H9 (cell line): ENCODE data around the gene P2RX7. TPM values are rescaled to one million over a fixed set of nuclear protein-coding genes. Genes with fewer than 3 reads are reported as not detected.

Experiments
- DNase-seq: peaks from one replicate; pipeline ENCODE4 v3.0.0-alpha.2; 2017
- H2AFZ ChIP-seq: one replicate; pipeline ENCODE4 v1.6.1; 2013; ENCODE audit warnings: mild to moderate bottlenecking, low read length, control low read depth, moderate library complexity
- H2AK5ac ChIP-seq: 2 replicates; pipeline ENCODE4 v1.6.1; 2013; ENCODE audit warnings: low read length, control low read depth, mixed read lengths; ENCODE audit not compliant: insufficient read length
- H2BK120ac ChIP-seq: one replicate; pipeline ENCODE4 v1.6.1; 2013; ENCODE audit warnings: low read depth, mild to moderate bottlenecking, low read length, control low read depth, inconsistent platforms; ENCODE audit not compliant: poor library complexity, severe bottlenecking
- H2BK12ac ChIP-seq: 2 replicates; pipeline ENCODE4 v1.6.1; 2013; ENCODE audit warnings: low read length, control low read depth, mixed read lengths, low read depth; ENCODE audit not compliant: insufficient read length
- H2BK15ac ChIP-seq: 2 replicates; pipeline ENCODE4 v1.6.1; 2013; ENCODE audit warnings: low read depth, low read length, control low read depth
- H2BK20ac ChIP-seq: one replicate; pipeline ENCODE4 v1.6.1; 2013; ENCODE audit warnings: low read depth, mild to moderate bottlenecking, low read length, control low read depth, inconsistent platforms; ENCODE audit not compliant: poor library complexity, severe bottlenecking
- H2BK5ac ChIP-seq: 2 replicates; pipeline ENCODE4 v1.6.1; 2013; ENCODE audit warnings: low read length, control low read depth, mixed read lengths; ENCODE audit not compliant: insufficient read length
- H3K14ac ChIP-seq: 2 replicates; pipeline ENCODE4 v1.6.1; 2013; ENCODE audit warnings: low read length, control low read depth; ENCODE audit not compliant: insufficient read depth
- H3K18ac ChIP-seq: 2 replicates; pipeline ENCODE4 v1.6.1; 2013; ENCODE audit warnings: low read depth, mild to moderate bottlenecking, mixed read lengths, low read length, control low read depth; ENCODE audit not compliant: insufficient read length
- H3K23ac ChIP-seq: 2 replicates; pipeline ENCODE4 v1.6.1; 2013; ENCODE audit warnings: low read length, control low read depth, mixed read lengths, low read depth; ENCODE audit not compliant: insufficient read length
- H3K23me2 ChIP-seq: 2 replicates; pipeline ENCODE4 v1.6.1; 2013; ENCODE audit warnings: low read depth, mild to moderate bottlenecking, mixed read lengths, low read length, control low read depth; ENCODE audit not compliant: insufficient read length, poor library complexity, severe bottlenecking
- H3K27ac ChIP-seq: 2 replicates; pipeline ENCODE4 v1.5.1; 2013; ENCODE audit warnings: low read length, control low read depth, mixed read lengths, low read depth; ENCODE audit not compliant: insufficient read length
- H3K27me3 ChIP-seq: 2 replicates; pipeline ENCODE4 v1.6.1; 2013; ENCODE audit warnings: low read length, control low read depth, inconsistent platforms; ENCODE audit not compliant: insufficient read depth
- H3K4ac ChIP-seq: 2 replicates; pipeline ENCODE4 v1.6.1; 2013; ENCODE audit warnings: low read depth, mild to moderate bottlenecking, control low read depth, inconsistent platforms, low read length, moderate library complexity
- H3K4me1 ChIP-seq: 2 replicates; pipeline ENCODE4 v1.6.1; 2013; ENCODE audit warnings: low read length, control low read depth, inconsistent platforms; ENCODE audit not compliant: insufficient read depth
- H3K4me2 ChIP-seq: 2 replicates; pipeline ENCODE4 v1.6.1; 2013; ENCODE audit warnings: low read length, control low read depth, mixed read lengths; ENCODE audit not compliant: insufficient read length, insufficient read depth
- H3K56ac ChIP-seq: 2 replicates; pipeline ENCODE4 v1.6.1; 2013; ENCODE audit warnings: low read depth, mild to moderate bottlenecking, mixed read lengths, low read length, control low read depth; ENCODE audit not compliant: insufficient read length
- H3K79me1 ChIP-seq: 2 replicates; pipeline ENCODE4 v1.6.1; 2013; ENCODE audit warnings: low read depth, mild to moderate bottlenecking, moderate library complexity, low read length, control low read depth, inconsistent platforms; ENCODE audit not compliant: insufficient read depth, poor library complexity, severe bottlenecking
- H3K79me2 ChIP-seq: 2 replicates; pipeline ENCODE4 v1.6.1; 2013; ENCODE audit warnings: low read length, control low read depth, inconsistent platforms; ENCODE audit not compliant: insufficient read depth
- H3K9ac ChIP-seq: 2 replicates; pipeline ENCODE4 v1.6.1; 2013; ENCODE audit warnings: low read length, control low read depth, mixed read lengths; ENCODE audit not compliant: insufficient read length; ENCODE audit errors: extremely low read depth
- H3K9me3 ChIP-seq: one replicate; pipeline ENCODE4 v1.6.1; 2013; ENCODE audit warnings: low read depth, low read length, inconsistent platforms; ENCODE audit not compliant: control insufficient read depth
- H3T11ph ChIP-seq: one replicate; pipeline ENCODE4 v1.6.1; 2013; ENCODE audit warnings: mild to moderate bottlenecking, low read length, control low read depth, inconsistent platforms
- H4K20me1 ChIP-seq: one replicate; pipeline ENCODE4 v1.6.1; 2013; ENCODE audit not compliant: control insufficient read depth, insufficient read length, insufficient read depth
- H4K5ac ChIP-seq: 2 replicates; pipeline ENCODE4 v1.6.1; 2013; ENCODE audit warnings: low read depth, mild to moderate bottlenecking, mixed read lengths, low read length, control low read depth; ENCODE audit not compliant: insufficient read length
- H4K8ac ChIP-seq: replicated peaks from 2 replicates; pipeline ENCODE4 v1.6.1; 2013; ENCODE audit warnings: low read length, control low read depth, mixed read lengths, low read depth; ENCODE audit not compliant: insufficient read length
- H4K91ac ChIP-seq: 2 replicates; pipeline ENCODE4 v1.6.1; 2013; ENCODE audit warnings: low read depth, mild to moderate bottlenecking, moderate library complexity, mixed read lengths, low read length, control low read depth; ENCODE audit not compliant: insufficient read length
- H3K27ac Mint-ChIP-seq, 3 experiments: 2 replicates in 2 of 3; 3 replicates in 1 of 3; pipeline ENCODE4 v1.8.0; 2020 to 2021; ENCODE audit warnings: mixed read lengths in 3 of 3, mild to moderate bottlenecking in 1 of 3, moderate library complexity in 1 of 3
- H3K27me3 Mint-ChIP-seq: 2 replicates; pipeline ENCODE4 v1.8.0; 2021; ENCODE audit warnings: low read depth, mild to moderate bottlenecking, moderate library complexity, mixed read lengths
- H3K36me3 Mint-ChIP-seq, 3 experiments: 2 replicates in 2 of 3; 3 replicates in 1 of 3; pipeline ENCODE4 v1.8.0; 2020 to 2021; ENCODE audit warnings: low read depth in 3 of 3, mixed read lengths in 3 of 3; ENCODE audit not compliant: insufficient read depth in 1 of 3
- H3K4me1 Mint-ChIP-seq, 2 experiments: 2 replicates each; pipeline ENCODE4 v1.8.0; 2020; ENCODE audit warnings: mixed read lengths in 2 of 2
- H3K4me3 Mint-ChIP-seq, 2 experiments: 2 replicates in 1 of 2; 3 replicates in 1 of 2; pipeline ENCODE4 v1.8.0; 2020 to 2021; ENCODE audit warnings: mild to moderate bottlenecking in 2 of 2, mixed read lengths in 2 of 2, moderate library complexity in 1 of 2
- H3K9me3 Mint-ChIP-seq, 2 experiments: 2 replicates in 1 of 2; 3 replicates in 1 of 2; pipeline ENCODE4 v1.8.0; 2020; ENCODE audit warnings: mild to moderate bottlenecking in 2 of 2, mixed read lengths in 2 of 2, moderate library complexity in 1 of 2
- CTCF ChIP-seq: fragments of 200-600 bp; sonication (generic); conservative IDR thresholded peaks from 3 replicates; pipeline ENCODE4 v1.8.0; 2021; ENCODE audit warnings: antibody characterized with exemption, mild to moderate bottlenecking
- WGBS: extraction: QIAGEN DNeasy Blood & Tissue Kit; methylation state at CpG from one replicate; pipeline ENCODE4 v1.1.7; 2013; ENCODE audit warnings: missing lambda C conversion rate, low lambda C conversion rate, mixed read lengths; ENCODE audit not compliant: insufficient read length; ENCODE audit errors: extremely low coverage; 5-methylcytosine and 5-hydroxymethylcytosine counted together
- total RNA-seq: library from RNA; stranded (reverse); gene quantifications from 2 replicates; pipeline ENCODE4 v1.2.1, GENCODE V29; 2021

Gene P2RX7
- total RNA-seq, 1 experiment from 2014 or later: 0.09 TPM

DNA sequence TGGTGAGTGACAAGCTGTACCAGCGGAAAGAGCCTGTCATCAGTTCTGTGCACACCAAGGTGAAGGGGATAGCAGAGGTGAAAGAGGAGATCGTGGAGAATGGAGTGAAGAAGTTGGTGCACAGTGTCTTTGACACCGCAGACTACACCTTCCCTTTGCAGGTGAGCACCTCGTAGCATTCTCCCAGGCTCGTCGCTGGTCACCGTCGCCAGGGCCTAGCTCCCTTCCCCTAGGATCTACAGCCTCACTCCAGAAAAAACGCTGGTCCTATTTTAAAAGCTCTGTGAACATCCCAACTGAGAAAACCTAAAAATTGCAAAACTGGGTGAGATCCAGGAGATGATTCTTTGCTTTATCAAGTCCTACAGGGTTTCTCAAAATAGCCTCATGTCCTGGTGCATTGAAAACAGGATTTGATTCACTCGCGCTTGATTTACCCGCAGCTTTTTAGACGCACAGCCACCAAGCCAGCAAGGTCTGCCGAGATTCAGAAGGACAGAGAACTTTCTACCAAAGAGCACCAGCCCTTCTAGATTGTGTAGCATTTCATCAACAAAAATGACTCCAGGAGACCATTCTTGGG is 22.2 kb downstream of the P2RX7 start:
- no peaks in the 10 kb centered on the region; the same call in 1 of the 2 replicates for H3K4me1 ChIP-seq
- H2BK20ac ChIP-seq: no peak overlapping the region
- no peak overlapping the region for H3K23ac ChIP-seq
- no peak overlapping the region for H4K5ac ChIP-seq
- no peak overlapping the region for H2BK120ac ChIP-seq
- Mint-ChIP-seq H3K36me3 (peaks cover 0 to 4% (median 0%) of the 10 kb centered on the region in 3 experiments; a peak in 2 of 7 replicates), H3K27me3 (peaks cover 26% of the 10 kb centered on the region), H3K27ac (no peak overlapping the region; a peak in 1 of 7 replicates), H3K9me3 (no peaks in the 10 kb centered on the region), H3K4me1 (peaks cover 24 to 27% of the 10 kb centered on the region in 2 experiments), H3K4me3 (no peak overlapping the region)
- H3K14ac ChIP-seq: no peak overlapping the region
- no peak overlapping the region for H2AFZ ChIP-seq
- TF ChIP-seq CTCF: no peak
- no peak overlapping the region for H3K18ac ChIP-seq
- no peak overlapping the region for H2BK12ac ChIP-seq
- no peak overlapping the region for H3K27ac ChIP-seq
- no peak overlapping the region for H4K8ac ChIP-seq
- no peak for DNase-seq
- no peaks in the 10 kb centered on the region for H3K23me2 ChIP-seq
- no peak overlapping the region for H3K4me2 ChIP-seq
- H3K56ac ChIP-seq: no peak overlapping the region
- H3K9me3 ChIP-seq: no peaks in the 10 kb centered on the region
- H3K27me3 ChIP-seq: no peaks in the 10 kb centered on the region
- no peak overlapping the region for H2BK15ac ChIP-seq
- H3K9ac ChIP-seq: no peak overlapping the region
- H4K91ac ChIP-seq: no peak overlapping the region
- H3T11ph ChIP-seq: no peak overlapping the region
- no peak overlapping the region for H3K4ac ChIP-seq
- no peaks in the 10 kb centered on the region for H4K20me1 ChIP-seq
- no peaks in the 10 kb centered on the region for H3K79me1 ChIP-seq
- no peak overlapping the region for H2BK5ac ChIP-seq
- no peak overlapping the region for H2AK5ac ChIP-seq
- H3K79me2 ChIP-seq: no peaks in the 10 kb centered on the region
- no CpG with 5 or more reads among the region's 14 CpGs for WGBS
